Activated naive CD4-positive, alpha-beta T cell treated with anti-CD3 and anti-CD28 coated beads for 36 hours (primary cell): ENCODE measurements around the gene ALK. TPM values are rescaled to one million over a fixed set of nuclear protein-coding genes. Genes with fewer than 3 reads are reported as not detected.

Source experiments
- CTCF ChIA-PET: fragments of 350-600 bp; sonication (Branson Sonifier 250); formaldehyde crosslinking; loops from one replicate; lab custom pipeline; 2021; ENCODE audit warnings: antibody characterized with exemption; lab: Charles Lee
- DNase-seq: peaks from one replicate; pipeline ENCODE4 v3.0.0-alpha.2; 2020
- H3K27ac Mint-ChIP-seq: one replicate; pipeline ENCODE4 v1.8.0; 2021; ENCODE audit warnings: mild to moderate bottlenecking, mixed read lengths
- H3K27me3 Mint-ChIP-seq: one replicate; pipeline ENCODE4 v1.8.0; 2021; ENCODE audit warnings: low read depth, mixed read lengths
- H3K36me3 Mint-ChIP-seq: one replicate; pipeline ENCODE4 v1.8.0; 2021; ENCODE audit warnings: low read depth, mixed read lengths
- H3K4me1 Mint-ChIP-seq: one replicate; pipeline ENCODE4 v1.8.0; 2021; ENCODE audit warnings: low read depth, mixed read lengths
- H3K4me3 Mint-ChIP-seq: one replicate; pipeline ENCODE4 v1.8.0; 2021; ENCODE audit warnings: mild to moderate bottlenecking, moderate library complexity, mixed read lengths
- H3K9me3 Mint-ChIP-seq: one replicate; pipeline ENCODE4 v1.8.0; 2021; ENCODE audit warnings: mixed read lengths
- intact Hi-C: fragments of 100-400 bp; cut with micrococcal nuclease; formaldehyde crosslinking; loops from one replicate; pipeline ENCODE4 v1.15.1; 2023
- total RNA-seq, 2 experiments: library from RNA; stranded (reverse); gene quantifications; one replicate each; pipeline ENCODE4 v1.2.3, GENCODE V29; 2021

Gene ALK
- total RNA-seq, 2 experiments from 2014 or later, result not detected

DNA sequence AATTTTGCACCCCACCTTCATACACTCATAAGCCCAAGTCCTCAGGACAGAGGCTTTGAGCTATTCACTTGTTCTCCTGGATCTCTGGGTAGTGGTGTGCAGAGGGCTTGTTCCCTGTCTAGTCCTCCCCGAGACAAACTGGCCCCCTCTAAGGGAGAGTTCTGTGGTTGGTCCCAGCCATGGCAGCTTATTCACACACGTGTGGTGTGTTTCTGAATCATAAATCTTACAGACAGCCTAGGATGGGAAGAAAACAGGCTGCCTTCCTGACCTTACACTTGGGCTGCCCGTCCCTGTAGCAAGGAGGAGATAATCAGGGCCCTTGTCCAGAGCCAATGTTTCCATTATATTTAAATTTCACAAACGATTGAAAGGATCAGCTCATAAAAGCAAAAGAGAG is 551.2 kb downstream of the ALK start:
- DNase-seq, result no peak
- intact Hi-C loops, result no loop called here
- Mint-ChIP-seq H3K27ac (no peak overlapping the region), H3K4me1 (no peaks in the 10 kb centered on the region), H3K27me3 (peaks cover 9% of the 10 kb centered on the region), H3K9me3 (no peaks in the 10 kb centered on the region), H3K36me3 (no peaks in the 10 kb centered on the region), H3K4me3 (no peak overlapping the region)
- CTCF ChIA-PET, result interaction anchor here (1.6 kb wide), 1 partner anchor 61 kb away, joined by 4 read pairs; no protein-coding TSS in a partner anchor

- no peaks in the 10 kb centered on the region for H3K36me3 Mint-ChIP-seq
- CTCF ChIA-PET, result no interaction called here
Measured at GRCh38 chr2:29368659-29369040, 552.7 kb downstream of the ALK start.

DNA sequence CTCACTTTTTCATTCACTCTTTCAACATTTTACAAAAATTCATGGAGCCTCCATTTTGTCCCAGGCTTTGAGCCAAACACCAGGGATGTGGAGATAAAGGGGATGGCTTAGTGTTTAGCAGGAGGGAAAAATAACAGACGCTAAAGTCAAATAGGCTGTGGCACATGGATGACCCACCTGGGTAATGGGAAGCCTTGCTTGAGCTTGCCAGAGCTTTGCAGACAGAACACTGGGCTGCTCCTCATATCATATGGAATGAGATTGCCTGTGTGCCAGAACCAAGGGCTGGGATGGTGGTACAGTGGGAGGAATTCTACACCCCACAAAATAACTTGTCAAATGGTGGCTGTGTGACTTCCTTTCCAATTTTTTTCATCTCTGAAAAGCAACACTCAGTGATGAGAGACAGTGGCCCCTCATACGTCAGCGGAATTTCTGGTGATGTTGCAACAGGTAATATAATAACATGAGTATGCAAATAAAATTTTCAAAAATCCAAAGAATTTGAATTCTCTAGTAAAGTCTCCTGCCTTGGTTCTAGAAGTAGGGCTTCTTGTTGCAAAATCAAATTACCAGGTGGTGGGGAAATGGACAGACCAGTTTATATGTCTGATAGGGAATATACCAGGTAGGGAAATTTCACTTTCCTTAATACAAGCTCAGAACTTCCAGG is 553.3 kb downstream of the ALK start:
- no peak for DNase-seq
- Mint-ChIP-seq H3K9me3 (no peaks in the 10 kb centered on the region), H3K4me3 (no peak overlapping the region), H3K4me1 (no peaks in the 10 kb centered on the region), H3K36me3 (no peaks in the 10 kb centered on the region), H3K27ac (no peak overlapping the region), H3K27me3 (peaks cover 6% of the 10 kb centered on the region)
- CTCF ChIA-PET, result no interaction called here
- intact Hi-C loops, result no loop called here

More at GRCh38 chr2:29368659-29369040, 552.7 kb downstream of the ALK start:
- no peaks in the 10 kb centered on the region for H3K4me1 Mint-ChIP-seq
- H3K4me3 Mint-ChIP-seq, result no peak overlapping the region
- DNase-seq, result no peak
- peaks cover 6% of the 10 kb centered on the region for H3K27me3 Mint-ChIP-seq
- no peak overlapping the region for H3K27ac Mint-ChIP-seq
- no peaks in the 10 kb centered on the region for H3K9me3 Mint-ChIP-seq
- intact Hi-C loops, result no loop called here

DNA sequence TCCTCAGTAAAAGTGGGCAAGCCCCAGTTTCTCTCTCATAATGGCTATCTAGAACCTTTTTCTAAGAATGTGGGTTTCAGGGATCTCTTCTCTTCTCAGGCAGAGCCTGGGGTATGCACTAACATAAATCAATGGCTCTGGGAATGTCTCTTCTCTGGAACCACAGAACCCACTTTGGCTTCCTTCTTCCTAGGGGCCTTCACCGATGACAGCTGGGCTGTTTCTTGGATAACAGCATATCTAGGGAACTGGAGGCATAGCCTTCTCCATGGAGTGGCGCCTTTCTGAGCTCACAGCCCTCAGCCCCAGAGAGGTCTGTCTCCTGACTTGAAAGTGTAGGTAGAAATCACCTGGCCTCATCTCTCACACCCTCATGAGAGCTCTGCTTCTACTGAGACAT is 558.3 kb downstream of the ALK start:
- no peaks in the 10 kb centered on the region for H3K4me1 Mint-ChIP-seq
- intact Hi-C loops, result no loop called here
- DNase-seq, result no peak
- H3K4me3 Mint-ChIP-seq, result no peak overlapping the region
- H3K9me3 Mint-ChIP-seq, result no peaks in the 10 kb centered on the region
- H3K36me3 Mint-ChIP-seq, result no peaks in the 10 kb centered on the region
- CTCF ChIA-PET, result no interaction called here
- no peak overlapping the region for H3K27ac Mint-ChIP-seq
- peaks cover 6% of the 10 kb centered on the region for H3K27me3 Mint-ChIP-seq

DNA sequence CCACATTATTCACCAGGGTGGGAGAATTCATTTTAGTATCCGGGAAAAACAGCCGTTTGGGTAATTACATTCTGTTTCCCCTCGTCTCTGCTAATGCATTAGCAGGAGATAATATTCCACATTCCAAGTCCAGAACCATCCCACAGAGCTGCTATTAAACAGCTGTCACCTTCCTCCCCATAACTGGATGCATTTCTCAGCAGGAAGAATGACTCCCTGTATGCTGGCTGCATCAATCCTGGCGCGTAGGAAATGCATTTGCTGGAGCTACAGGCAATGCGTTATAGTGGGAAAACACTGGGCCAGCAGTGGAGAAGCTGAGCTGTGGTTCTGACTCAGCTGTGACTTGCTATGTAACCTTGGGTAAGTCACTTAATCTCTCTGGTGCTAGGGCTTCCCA is 560.2 kb downstream of the ALK start:
- no peak overlapping the region for H3K27ac Mint-ChIP-seq
- no peak for DNase-seq
- H3K36me3 Mint-ChIP-seq, result no peaks in the 10 kb centered on the region
- peaks cover 6% of the 10 kb centered on the region for H3K27me3 Mint-ChIP-seq
- no peaks in the 10 kb centered on the region for H3K9me3 Mint-ChIP-seq
- intact Hi-C loops, result no loop called here
- no peaks in the 10 kb centered on the region for H3K4me1 Mint-ChIP-seq
- CTCF ChIA-PET, result no interaction called here
- no peak overlapping the region for H3K4me3 Mint-ChIP-seq

GRCh38 chr2:29360016-29360784 is 561.2 kb downstream of the ALK start:
- no peak for DNase-seq
- Mint-ChIP-seq H3K4me1 (no peaks in the 10 kb centered on the region), H3K36me3 (no peaks in the 10 kb centered on the region), H3K4me3 (no peak overlapping the region), H3K27me3 (peaks cover 6% of the 10 kb centered on the region), H3K9me3 (no peaks in the 10 kb centered on the region), H3K27ac (no peak overlapping the region)
- intact Hi-C loops, result no loop called here
- CTCF ChIA-PET, result no interaction called here

- Mint-ChIP-seq H3K36me3 (no peaks in the 10 kb centered on the region), H3K9me3 (no peaks in the 10 kb centered on the region), H3K4me3 (no peak overlapping the region), H3K27ac (no peak overlapping the region), H3K4me1 (no peaks in the 10 kb centered on the region), H3K27me3 (peaks cover 6% of the 10 kb centered on the region)
- DNase-seq, result no peak
- intact Hi-C loops, result no loop called here
- CTCF ChIA-PET, result no interaction called here
Measured at GRCh38 chr2:29353403-29353991, 567.9 kb downstream of the ALK start.

- Mint-ChIP-seq H3K36me3 (no peaks in the 10 kb centered on the region), H3K4me1 (no peaks in the 10 kb centered on the region), H3K27ac (no peak overlapping the region), H3K4me3 (no peak overlapping the region), H3K9me3 (no peaks in the 10 kb centered on the region), H3K27me3 (peaks cover 11% of the 10 kb centered on the region)
- intact Hi-C loops, result no loop called here
- CTCF ChIA-PET, result no interaction called here
- DNase-seq, result no peak
Measured at GRCh38 chr2:29351916-29352591, 569.3 kb downstream of the ALK start.

GRCh38 chr2:29351248-29351647 is 570.1 kb downstream of the ALK start:
- no peak for DNase-seq
- no peak overlapping the region for H3K4me3 Mint-ChIP-seq
- intact Hi-C loops, result no loop called here
- peaks cover 14% of the 10 kb centered on the region for H3K27me3 Mint-ChIP-seq
- no peaks in the 10 kb centered on the region for H3K36me3 Mint-ChIP-seq
- H3K27ac Mint-ChIP-seq, result no peak overlapping the region
- CTCF ChIA-PET, result no interaction called here
- H3K4me1 Mint-ChIP-seq, result no peaks in the 10 kb centered on the region
- no peaks in the 10 kb centered on the region for H3K9me3 Mint-ChIP-seq

- no peak overlapping the region for H3K4me3 Mint-ChIP-seq
- no peaks in the 10 kb centered on the region for H3K4me1 Mint-ChIP-seq
- H3K27ac Mint-ChIP-seq, result no peak overlapping the region
- CTCF ChIA-PET, result interaction anchor here (0.6 kb wide), 1 partner anchor 39 kb away, joined by 3 read pairs; no protein-coding TSS in a partner anchor
- no peaks in the 10 kb centered on the region for H3K9me3 Mint-ChIP-seq
- intact Hi-C loops, result no loop called here
- no peaks in the 10 kb centered on the region for H3K36me3 Mint-ChIP-seq
- DNase-seq, result no peak
- H3K27me3 Mint-ChIP-seq, result peaks cover 14% of the 10 kb centered on the region
Measured at GRCh38 chr2:29349316-29350030, 571.9 kb downstream of the ALK start.

- Mint-ChIP-seq H3K27me3 (peaks cover 14% of the 10 kb centered on the region), H3K36me3 (no peaks in the 10 kb centered on the region), H3K9me3 (no peaks in the 10 kb centered on the region), H3K4me3 (no peak overlapping the region), H3K27ac (no peak overlapping the region), H3K4me1 (no peaks in the 10 kb centered on the region)
- CTCF ChIA-PET, result no interaction called here
- DNase-seq, result no peak
- intact Hi-C loops, result no loop called here
Measured at GRCh38 chr2:29347774-29348461, 573.5 kb downstream of the ALK start.
